GM18867 (cell line): ENCODE measurements around the gene MROH8.
"Not testable (repeated sequence)": the region's sequence is repeated elsewhere in the genome, so short reads cannot be mapped to it uniquely, and the experiment has no call there.

Source experiments
- ATAC-seq: cut with Tn5 transposase; IDR thresholded peaks from one replicate; pipeline ENCODE4 v1.9.1; 2021; ENCODE audit warnings: mild to moderate bottlenecking, moderate library complexity; ENCODE audit not compliant: unreplicated experiment

MROH8 gene

DNA sequence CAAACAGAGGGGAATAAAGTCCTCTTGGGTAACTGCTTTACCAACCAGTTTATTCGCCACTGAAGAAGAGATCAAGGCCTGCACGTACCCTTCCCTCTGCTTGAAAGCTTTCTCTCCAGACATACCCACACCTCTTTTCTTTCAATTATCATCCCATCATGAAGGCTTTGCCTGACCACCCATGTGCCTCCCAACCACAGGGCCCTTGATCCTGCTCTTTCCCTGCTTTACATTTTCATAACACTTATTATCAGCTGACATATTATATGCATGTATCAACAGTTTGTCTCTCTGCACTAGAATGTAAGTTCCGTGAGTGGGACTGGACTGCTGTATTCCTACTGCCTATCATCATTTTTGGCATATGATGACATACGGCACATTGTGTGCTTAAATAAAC lies 21.1 kb downstream of the MROH8 start:
- no peak for ATAC-seq

DNA sequence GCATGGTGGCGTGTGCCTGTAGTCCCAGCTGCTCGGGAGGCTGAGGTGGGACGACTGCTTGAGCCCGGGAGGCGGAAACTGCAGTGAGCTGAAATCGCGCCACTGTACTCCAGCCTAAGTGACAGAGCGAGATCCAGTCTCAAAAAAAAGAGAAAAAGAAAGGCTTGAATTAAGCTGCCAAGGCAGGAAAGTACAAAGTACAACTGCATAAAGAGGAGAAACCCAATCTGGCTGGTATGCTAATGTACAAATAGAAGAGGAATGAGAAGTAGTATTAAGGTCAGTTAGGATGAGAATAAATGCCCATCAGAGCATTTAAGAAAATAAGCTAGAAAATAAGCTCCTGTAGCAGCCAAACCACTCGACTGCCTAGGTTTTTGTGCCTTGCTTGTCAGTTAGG lies 23.4 kb downstream of the MROH8 start:
- no peak for ATAC-seq

DNA sequence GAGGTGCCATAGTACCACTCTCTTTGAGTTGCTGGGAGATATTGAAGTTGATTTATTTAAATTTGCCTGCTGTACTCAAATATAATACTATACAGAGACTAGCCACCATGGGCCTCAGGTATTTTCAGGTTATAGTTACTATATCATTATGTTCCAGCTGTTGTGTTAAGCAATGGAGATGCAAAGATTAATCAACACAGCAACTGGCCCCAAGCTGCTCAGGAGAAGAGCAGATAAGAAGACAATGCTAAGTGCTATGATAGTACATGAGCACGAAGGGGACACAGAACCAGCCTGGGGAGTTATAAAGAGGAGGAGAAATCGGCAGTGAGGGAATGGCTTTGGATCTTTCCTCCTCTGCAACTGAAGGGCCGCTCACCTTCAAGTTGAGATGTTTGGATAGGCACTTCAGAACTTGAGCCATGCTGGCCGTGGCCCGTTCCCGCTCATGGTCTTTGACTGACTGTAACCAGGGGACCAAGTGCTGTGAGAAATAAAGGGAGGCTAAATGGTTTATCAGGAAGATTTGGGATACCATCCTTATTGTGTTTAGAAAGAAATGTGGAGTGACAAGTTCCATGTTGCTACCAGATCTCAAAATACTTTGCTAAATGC lies 24.6 kb downstream of the MROH8 start:
- no peak for ATAC-seq

DNA sequence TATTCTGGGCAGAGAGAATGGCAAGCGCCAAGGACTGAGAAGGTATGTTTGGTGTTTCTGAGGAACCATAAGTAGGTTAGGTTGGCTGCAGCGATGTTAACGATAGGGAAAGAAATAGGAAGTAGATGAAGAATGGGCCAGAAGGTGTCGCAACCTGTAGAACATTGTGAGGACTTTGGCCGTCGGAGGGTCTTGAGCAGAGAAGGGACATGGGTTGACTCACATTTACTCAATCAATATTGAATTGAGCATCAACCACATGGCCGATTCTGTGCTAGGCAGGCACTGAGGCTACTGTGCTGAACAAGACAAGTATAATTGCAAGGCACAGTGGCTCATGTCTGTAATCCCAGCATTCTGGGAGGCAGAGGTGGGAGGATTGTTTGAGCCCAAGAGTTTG lies 27.1 kb downstream of the MROH8 start:
- ATAC-seq, result no peak

DNA sequence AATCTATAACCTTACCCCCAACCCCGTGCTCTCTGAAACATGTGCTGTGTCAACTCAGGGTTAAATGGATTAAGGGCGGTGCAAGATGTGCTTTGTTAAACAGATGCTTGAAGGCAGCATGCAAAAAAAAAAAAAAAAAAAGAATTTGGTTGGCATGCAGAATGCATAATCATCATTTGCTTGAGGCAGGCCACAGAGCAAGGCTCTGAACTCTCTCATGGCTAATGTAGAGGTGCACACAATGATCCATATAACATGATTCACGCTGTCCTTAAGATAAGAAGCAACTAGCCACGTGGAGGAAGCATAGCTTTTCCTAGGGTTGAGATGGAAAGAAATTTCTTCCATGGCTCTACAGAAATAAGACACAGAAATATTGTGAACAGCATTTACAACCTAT lies 27.8 kb downstream of the MROH8 start:
- ATAC-seq, result no peak

DNA sequence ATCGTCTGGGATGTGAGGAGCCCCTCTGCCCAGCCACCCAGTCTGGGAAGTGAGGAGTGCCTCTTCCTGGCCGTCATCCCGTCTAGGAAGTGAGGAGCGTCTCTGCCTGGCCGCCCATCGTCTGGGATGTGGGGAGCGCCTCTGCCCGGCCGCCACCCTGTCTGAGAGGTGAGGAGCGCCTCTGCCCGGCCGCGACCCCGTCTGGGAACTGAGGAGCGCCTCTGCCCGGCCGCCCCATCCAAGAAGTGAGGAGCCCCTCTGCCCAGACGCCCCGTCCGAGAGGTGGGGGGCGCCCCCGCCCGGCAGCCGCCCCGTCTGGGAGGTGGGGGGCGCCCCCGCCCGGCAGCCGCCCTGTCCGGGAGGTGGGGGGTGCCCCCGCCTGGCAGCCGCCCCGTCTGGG lies 28.5 kb downstream of the MROH8 start:
- ATAC-seq, result not testable (repeated sequence)

DNA sequence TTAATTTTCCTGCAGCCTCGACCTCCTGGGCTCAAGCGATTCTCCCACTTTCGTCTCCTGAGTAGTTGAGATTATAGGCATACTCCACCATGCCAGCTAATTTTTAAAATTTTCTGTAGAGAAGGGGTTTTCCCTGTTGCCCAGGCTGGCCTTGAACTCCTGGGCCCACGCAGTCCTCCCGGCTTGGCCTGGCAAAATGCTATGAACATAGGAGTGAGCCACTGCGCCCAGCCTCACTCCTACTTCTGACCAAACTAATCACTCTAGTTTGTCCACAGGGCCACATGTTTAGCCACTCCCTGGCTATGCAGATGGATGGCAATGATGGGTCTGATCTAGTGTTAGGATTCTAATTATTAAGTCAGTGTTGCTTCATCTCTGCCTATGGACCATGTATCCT lies 32.1 kb downstream of the MROH8 start:
- ATAC-seq, result no peak

DNA sequence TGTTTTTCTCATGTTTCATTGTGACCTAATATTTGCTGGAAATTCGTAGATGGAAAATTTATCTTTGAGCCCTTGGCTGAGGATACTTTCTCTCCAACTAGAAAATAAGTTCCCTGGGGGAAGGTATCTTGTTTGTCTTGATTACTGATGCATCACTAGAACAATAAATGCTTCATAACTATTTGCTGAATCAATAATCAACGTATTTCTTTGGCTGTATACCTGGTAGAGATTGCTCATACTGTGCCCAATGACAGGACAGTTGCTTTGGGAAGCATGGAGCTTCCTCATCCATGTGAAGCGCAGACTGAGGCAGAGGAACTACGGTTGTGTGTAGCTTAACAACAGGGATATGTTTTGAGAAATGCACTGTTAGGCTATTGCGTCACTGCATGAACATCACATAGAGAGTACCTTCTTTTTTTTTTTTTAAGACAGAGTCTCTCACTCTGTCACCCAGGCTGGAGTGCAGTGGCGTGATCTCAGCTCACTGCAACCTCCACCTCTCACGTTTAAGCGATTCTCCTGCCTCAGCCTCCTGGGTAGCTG lies 34.4 kb downstream of the MROH8 start:
- no peak for ATAC-seq

DNA sequence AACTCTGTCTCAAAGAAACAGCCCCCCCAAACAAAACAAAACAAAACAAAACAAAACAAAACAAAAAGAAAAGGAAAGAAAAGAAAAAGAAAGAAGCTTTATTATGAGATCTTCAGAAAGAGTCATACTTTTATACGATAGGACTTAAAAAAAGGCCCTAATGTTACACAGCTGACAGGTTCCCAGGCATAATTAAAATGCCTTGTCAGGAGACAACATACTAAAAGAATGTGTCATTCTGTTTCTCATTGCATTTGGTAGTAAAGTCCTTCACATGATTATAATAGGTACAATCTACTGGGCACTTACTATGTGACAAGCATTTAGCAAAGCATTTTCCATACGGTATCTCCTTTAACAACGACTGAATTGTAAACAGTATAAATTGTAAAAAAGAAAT lies 36.6 kb downstream of the MROH8 start:
- no peak for ATAC-seq

DNA sequence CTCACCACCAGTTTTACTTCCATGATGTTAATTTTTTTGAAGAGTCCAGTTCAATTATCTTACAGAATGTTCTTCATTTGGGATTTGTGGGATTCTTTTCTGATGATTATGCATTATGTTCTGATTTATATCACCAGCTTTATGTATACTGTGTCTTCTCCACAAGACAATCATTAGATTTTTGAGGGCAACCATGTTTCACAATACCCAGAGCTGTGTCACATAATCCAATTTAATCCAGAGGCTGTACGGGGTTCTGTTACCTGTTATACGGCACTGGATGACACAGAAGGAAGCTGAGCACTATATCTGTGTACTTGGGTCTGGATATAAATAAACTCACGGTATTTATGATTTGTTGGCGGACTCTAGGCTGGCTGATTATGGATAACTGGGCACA lies 41.8 kb downstream of the MROH8 start:
- ATAC-seq, result no peak

DNA sequence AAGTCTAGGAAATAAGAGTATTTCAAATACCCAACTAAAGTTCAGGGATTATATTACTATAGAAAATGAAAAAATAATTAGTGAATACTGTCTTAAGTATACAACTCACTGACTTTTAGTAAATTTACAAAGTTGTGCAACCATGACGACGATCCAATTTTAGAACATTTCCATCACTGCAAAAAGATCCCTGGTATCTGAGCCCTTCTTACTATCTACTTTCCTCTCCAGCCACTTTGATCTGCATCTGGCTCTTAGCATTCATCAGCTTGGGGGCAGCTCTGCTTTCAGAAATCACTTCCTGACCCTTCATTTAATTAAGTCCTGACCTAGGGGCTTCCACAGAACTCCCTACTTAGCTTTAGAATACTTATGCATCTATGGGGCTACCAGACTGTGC lies 45.4 kb downstream of the MROH8 start:
- ATAC-seq, result no peak

DNA sequence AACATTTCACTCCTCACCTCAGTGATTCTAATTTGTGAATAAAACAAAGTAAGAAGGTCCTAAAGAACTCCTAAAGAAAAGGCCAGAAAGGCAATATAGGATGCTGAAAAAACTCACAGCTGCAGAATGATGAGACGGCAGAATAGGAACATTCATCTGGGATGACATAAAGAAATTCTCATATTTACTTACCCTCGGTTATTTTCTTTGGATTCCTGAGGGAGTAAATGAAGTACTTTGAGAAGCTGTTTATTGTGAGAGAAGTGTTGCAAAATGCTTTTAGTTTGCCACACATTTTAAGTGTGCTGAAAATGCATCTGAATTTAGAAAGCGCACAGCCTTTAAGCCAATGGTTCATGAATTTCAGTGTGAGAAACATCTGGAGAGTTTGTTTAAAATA lies 47.9 kb downstream of the MROH8 start:
- ATAC-seq, result no peak

DNA sequence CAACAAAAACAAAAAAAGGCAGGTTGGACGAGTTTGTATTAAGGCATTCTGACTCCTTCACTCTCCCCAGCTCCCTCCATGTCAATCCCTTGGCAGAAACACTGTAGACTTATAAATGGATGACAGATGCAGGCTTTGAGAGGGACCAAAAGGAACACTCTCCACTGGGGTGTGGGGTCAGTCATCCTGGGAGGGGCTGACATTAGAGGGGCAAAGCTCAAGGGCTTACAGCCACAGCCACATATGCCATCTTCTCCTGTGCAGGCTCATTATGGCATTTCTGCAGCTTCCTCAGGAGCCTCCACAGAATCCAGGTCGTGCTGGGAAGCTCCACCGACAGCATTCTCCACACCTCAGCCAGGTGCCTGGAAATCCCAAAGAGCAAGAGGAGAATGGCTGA lies 50.5 kb downstream of the MROH8 start:
- ATAC-seq, result no peak

DNA sequence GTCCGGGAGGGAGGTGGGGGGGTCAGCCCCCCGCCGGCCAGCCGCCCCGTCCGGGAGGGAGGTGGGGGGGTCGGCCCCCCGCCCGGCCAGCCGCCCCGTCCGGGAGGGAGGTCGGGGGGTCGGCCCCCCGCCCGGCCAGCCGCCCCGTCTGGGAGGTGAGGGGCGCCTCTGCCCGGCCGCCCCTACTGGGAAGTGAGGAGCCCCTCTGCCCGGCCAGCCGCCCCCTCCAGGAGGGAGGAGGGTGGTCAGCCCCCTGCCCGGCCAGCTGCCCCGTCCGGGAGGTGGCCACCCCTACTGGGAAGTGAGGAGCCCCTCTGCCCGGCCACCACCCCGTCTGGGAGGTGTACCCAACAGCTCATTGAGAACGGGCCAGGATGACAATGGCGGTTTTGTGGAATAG lies 53.1 kb downstream of the MROH8 start:
- ATAC-seq, result not testable (repeated sequence)

DNA sequence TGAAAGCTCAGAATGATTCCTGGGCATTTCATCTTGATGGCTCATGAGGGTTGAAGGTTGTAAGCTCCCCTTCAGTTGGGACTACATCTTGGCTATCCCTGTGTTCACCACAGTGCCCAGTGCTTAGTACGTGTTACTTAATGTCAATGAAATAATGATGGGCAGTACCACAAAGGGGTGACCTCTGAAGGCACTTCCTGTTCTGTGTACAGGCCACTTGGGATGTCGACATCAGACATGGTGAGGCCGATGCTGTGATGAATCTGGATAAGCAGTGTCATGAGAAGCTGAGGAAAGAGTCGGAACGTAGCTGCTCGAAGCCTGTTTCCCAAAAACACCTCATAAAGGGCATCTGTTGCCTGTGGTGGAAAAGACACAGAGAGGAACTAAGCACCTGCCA lies 55.9 kb downstream of the MROH8 start:
- ATAC-seq, result no peak

DNA sequence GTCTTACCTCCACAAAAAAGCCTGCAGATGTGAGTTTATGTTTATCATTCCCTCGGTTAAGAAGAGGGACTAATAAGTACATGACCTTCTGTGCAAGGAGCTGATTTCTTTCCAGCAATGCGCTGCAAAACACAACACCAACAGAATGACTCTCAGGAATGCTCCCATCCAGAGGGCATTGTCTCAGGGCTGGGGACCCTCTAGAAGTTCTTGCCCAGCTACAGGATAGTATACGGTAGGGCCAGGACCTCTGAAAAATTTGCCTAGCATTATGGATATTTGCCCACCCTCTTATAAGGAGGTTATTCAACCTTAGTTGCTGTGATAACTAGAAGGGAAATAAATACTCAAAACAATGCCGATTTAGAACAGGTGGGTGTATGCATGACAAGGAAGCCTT lies 58.9 kb downstream of the MROH8 start:
- no peak for ATAC-seq

DNA sequence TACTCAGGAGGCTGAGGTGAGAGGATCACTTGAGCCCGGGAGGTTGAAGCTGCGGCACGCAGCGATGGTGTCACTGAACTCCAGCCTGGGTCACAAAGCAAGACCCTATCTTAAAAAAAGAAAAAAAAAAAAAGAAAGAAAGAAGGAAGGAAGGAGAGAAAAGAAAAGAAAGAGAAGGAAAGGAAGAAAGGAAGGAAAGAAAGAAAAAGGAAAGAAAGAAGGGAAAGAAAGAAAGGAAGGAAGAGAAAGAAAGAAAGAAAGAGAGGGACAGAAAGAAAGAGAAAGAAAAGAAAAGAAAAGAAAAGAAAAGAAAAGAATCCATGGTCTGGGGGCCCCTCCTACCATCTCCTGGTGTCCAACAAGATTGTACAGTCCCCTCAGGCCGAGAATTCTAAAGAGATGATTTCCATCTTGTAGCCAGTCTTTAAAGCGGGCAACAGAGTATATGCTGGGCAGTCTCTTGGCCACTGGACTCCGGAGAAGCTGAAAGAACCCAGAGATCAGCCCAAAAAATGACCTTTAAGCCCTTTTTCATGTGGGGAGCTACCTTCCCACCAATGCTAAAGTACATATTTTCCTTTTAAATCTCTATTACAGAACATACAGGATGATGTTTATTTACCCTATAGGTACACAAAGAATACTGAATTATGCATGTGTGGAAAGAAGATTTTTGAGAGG lies 59.9 kb downstream of the MROH8 start:
- ATAC-seq, result no peak

DNA sequence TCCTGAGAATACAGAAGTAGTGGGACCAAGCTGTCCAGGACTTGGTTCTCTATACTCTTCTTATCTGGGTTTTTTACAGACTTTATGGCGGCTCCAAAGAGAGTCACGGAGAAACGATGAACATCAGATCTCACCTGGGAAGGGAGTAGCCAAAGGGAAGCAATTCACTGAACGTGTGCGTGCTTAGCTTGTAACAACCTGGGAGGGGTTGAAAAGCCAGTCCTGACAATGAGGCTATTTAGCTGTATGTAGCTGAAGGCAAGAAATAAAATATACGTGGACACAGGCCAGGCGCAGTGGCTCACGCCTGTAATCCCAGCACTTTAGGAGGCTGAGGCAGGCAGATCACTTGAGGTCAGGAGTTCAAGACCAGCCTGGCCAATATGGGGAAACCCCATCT lies 65.3 kb downstream of the MROH8 start:
- no peak for ATAC-seq

DNA sequence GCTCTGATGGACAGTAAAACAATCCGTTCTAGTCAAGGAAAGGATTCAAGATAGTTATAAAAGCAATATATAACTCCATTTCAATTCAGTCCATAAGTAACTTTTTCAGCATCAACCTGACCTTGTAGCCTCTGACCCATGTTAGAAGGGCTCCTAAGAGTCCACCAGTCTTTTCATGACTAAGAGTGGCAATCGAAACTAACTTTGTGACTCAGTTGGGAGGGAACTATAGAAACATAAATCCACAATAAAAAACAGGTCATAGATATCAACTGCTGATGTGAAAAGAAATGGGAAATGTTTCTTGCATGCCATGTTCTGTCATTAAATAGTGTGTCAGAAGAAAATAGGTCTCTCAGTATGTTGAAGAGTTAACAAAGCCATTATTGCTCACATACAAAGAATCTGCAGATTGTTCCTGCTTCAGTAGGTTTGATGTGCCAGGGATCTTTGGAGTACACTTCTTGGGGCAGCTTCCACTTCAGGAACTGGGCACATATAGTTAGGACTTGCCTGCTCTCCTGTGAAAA lies 67.4 kb downstream of the MROH8 start:
- ATAC-seq, result no peak

DNA sequence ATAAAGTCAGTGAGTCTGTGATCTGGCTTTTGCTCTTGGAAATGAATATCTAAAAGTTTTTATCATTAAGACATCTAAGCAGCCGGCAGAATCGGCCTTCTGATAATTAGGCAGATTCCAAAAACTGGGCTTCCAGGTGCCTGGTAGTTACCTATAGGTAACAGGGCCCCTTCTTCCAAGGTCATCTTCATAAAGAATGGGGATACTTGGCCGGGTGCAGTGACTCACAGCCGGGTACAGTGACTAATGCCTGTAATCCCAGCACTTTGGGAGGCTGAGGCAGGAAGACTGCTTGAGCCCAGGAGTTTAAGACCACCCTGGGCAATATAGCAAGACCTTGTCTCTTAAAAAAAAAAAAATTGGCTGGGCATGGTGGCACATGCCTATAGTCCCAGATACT lies 70.7 kb downstream of the MROH8 start:
- no peak for ATAC-seq

DNA sequence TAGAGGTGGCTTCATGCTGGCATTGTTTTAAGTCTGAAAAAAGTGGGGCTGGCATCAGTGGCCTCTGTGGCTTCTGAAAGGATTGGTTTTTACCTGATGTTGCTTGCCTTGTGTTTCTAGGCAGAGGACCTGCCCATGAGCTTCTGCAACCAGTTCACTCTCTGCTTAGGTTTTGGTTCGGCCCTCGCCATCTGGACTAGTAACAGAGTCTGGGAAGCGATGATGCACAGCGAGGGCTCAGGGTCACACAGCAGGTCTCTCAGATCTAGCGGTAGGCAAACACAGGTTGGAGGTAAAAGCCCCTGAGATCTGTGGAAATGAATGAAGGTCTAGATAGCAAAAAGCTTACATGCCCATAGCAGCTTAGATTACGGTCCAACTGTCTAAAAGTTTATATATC lies 76.8 kb downstream of the MROH8 start:
- ATAC-seq, result no peak

DNA sequence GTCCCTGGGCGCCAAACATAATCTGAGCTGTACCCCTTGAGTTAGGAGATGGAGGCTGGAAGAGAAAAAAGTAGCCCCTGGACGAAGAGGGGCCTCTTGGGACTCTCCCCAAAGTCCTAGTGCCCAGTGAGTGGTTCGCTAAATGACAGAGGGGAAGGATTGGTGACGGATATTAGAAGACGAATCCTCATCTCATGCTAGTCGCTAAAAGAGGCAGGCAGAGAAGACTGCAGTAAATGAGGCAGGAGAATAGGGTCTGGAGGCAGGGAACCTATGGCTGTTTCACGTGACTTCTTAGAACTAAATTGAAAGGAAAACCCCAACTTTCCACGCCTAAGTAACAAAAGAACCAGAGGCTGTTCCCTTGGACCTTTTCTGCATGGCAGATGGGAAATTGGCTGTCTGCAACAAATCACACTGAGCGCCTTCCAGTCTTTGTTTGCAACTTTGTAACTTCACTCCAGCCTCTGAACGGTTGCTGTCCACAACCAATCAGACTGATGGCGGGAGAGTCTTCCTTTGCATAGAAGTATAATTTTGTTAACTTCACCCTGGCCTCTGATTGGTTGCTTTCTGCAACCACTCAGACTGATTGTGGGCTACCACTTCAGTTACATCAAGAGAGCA lies 82.8 kb downstream of the MROH8 start:
- ATAC-seq, result no peak
